ENCODE measurements around the gene DPP8.

Gene DPP8

DNA sequence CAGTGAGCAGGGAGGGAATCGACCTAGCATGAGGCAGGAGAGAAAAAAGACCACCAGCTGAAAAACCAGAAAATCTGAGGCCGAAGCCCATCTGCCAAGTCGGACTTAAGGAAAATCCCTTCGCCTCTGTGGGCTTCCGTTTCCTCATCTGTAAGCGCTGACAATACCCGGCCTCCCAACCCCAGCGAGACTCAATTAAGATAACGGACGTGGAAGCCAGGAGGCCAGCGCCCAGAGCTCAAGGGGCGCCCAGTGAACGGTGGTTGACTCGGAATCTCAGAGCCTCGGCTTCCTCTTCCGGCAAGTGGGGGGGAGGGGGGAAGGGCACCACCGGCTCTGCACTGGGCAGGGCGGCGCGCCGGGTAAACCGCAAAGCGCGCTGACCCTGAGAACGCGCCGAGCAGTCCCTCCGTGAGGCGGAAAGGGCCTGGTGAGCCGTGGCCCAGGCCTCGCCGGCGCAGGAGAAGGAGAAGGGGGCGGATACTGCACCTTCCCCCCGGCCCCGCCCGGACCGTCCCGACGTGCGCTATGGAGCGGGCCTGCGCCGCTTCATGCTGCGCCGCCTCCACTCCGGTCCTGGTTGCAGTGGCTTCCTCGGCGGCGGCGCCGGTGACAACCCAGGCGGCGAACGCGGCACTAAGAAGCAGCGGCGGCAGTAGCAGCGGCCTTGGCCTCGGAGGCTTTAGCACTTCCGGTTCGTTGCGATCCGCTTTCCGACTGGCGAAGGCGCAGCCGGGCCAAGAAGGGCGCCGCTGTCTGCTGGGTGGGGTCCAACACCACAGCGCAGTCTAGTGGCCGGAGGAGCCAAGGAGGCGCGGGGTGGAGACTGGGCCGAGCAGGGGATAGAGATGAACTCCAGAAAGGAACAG lies at the start of gene DPP8:
TSS of gene DPP8 (minus strand) at position 693 of the 869 bp plus-strand sequence. CDS start 5,136 bp downstream, outside the sequence.
- Histone ChIP-seq H3K4me1 (ENCODE audit: insufficient read depth, poor library complexity, severe bottlenecking) (peaks cover 10% of the 10 kb centered on the region), H3K27ac (ENCODE audit: poor library complexity, severe bottlenecking) (peak within 1 kb of the TSS; percentile 65), H3K27me3 (ENCODE audit: insufficient read depth, poor library complexity, severe bottlenecking) (no peaks in the 10 kb centered on the region), H3K4me3 (ENCODE audit: severe bottlenecking) (peak within 1 kb of the TSS; percentile 98), H3K9me3 (ENCODE audit: severe bottlenecking) (no peaks in the 10 kb centered on the region), H3K36me3 (ENCODE audit: low read depth) (peaks cover 36% of the 10 kb centered on the region)
- DNase-seq (ENCODE audit: low spot score) (peak; percentile 98), ATAC-seq (ENCODE audit: low read depth) (peak; percentile 98)
- peak; percentile 100 for TF ChIP-seq CTCF (IDR thresholded peaks at IDR 0.05; ENCODE audit: poor library complexity, severe bottlenecking)

- Histone ChIP-seq H3K4me3 (ENCODE audit: severe bottlenecking) (no peak overlapping the region), H3K9me3 (ENCODE audit: severe bottlenecking) (no peaks in the 10 kb centered on the region), H3K4me1 (ENCODE audit: insufficient read depth, poor library complexity, severe bottlenecking) (no peaks in the 10 kb centered on the region), H3K36me3 (ENCODE audit: low read depth) (peaks cover 90% of the 10 kb centered on the region), H3K27me3 (ENCODE audit: insufficient read depth, poor library complexity, severe bottlenecking) (no peaks in the 10 kb centered on the region), H3K27ac (ENCODE audit: poor library complexity, severe bottlenecking) (no peak overlapping the region)
- no peak for TF ChIP-seq CTCF (IDR thresholded peaks at IDR 0.05; ENCODE audit: poor library complexity, severe bottlenecking)
- ATAC-seq (ENCODE audit: low read depth) (no peak), DNase-seq (ENCODE audit: low spot score) (no peak)
Measured at GRCh38 chr15:65561934-65562333, 44.4 kb upstream of the DPP8 start.

DNA sequence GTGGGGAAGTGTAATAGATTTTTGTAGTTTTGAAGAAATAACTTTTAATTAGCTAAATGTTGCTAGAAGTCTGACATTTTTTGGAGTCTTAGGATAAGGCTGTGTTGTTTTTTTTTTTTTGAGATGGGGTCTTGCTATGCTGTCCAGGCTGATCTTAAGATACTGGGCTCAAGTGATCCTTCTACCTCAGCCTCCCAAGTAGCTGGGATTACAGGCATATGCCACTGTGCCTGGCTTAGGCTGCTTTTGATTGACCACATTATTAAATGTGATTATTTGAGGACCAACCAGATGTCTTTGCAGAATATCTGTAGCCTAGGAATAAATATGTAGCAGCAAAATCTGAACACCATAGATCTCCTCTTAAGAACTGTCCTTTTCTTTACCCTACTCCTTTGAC lies 42.5 kb upstream of the DPP8 start:
- H3K9me3 ChIP-seq (ENCODE audit: severe bottlenecking), result no peaks in the 10 kb centered on the region
- H3K27ac ChIP-seq (ENCODE audit: poor library complexity, severe bottlenecking), result no peak overlapping the region
- ATAC-seq (ENCODE audit: low read depth), result no peak
- no peaks in the 10 kb centered on the region for H3K4me1 ChIP-seq (ENCODE audit: insufficient read depth, poor library complexity, severe bottlenecking)
- no peaks in the 10 kb centered on the region for H3K27me3 ChIP-seq (ENCODE audit: insufficient read depth, poor library complexity, severe bottlenecking)
- no peak overlapping the region for H3K4me3 ChIP-seq (ENCODE audit: severe bottlenecking)
- TF ChIP-seq CTCF (IDR thresholded peaks at IDR 0.05; ENCODE audit: poor library complexity, severe bottlenecking), result no peak
- DNase-seq (ENCODE audit: low spot score), result no peak
- H3K36me3 ChIP-seq (ENCODE audit: low read depth), result peaks cover 84% of the 10 kb centered on the region

DNA sequence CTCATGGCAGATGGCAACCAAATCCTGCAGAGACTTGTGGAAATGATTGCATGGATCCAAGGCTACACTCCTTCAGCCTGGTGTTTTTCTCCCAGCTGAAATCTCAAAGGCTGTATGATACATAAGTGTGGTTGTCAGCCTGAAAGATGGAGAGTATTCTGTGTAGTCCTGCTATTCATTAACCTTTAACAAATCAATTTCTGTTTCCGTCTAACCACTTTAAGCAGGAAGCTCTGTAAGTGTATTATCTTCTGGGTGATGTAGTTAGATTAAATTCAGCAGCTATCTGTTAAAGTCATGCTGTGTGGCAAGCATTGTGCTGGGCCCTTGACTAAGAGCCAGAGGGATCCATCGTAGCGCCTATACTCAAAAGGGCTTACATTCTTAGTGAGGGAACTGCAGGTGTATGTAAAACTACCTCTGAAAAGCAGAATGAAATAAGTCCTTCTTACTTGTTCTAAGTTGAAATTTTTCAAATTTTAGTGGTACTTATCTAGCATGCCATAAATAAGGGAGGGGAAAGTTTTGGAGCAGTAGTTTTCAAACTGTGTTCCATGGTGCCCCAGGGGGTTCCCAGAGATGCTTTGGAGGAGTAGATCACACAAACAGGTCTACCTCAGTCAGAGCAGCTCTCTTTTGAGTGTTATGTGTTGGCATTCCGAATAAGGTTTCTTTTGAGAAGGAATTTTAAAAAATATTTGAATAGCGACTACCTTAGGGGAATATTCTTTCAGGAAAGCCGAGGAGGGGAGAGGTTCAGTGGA lies 41.7 kb upstream of the DPP8 start:
- Histone ChIP-seq H3K36me3 (ENCODE audit: low read depth) (peaks cover 86% of the 10 kb centered on the region), H3K4me1 (ENCODE audit: insufficient read depth, poor library complexity, severe bottlenecking) (no peaks in the 10 kb centered on the region), H3K27me3 (ENCODE audit: insufficient read depth, poor library complexity, severe bottlenecking) (no peaks in the 10 kb centered on the region), H3K27ac (ENCODE audit: poor library complexity, severe bottlenecking) (no peak overlapping the region), H3K4me3 (ENCODE audit: severe bottlenecking) (no peak overlapping the region), H3K9me3 (ENCODE audit: severe bottlenecking) (no peaks in the 10 kb centered on the region)
- ATAC-seq (ENCODE audit: low read depth) (no peak), DNase-seq (ENCODE audit: low spot score) (no peak)
- no peak for TF ChIP-seq CTCF (IDR thresholded peaks at IDR 0.05; ENCODE audit: poor library complexity, severe bottlenecking)

All from RWPE2 (cell line).